CD4-positive, alpha-beta T cell treated with Interleukin-21 for 1 hour (primary cell): Measurements from ENCODE around the gene LAMTOR3.

Experiments used
- DNase-seq: peaks from one replicate; pipeline ENCODE4 v3.0.0-alpha.2; 2020

Gene LAMTOR3

DNA sequence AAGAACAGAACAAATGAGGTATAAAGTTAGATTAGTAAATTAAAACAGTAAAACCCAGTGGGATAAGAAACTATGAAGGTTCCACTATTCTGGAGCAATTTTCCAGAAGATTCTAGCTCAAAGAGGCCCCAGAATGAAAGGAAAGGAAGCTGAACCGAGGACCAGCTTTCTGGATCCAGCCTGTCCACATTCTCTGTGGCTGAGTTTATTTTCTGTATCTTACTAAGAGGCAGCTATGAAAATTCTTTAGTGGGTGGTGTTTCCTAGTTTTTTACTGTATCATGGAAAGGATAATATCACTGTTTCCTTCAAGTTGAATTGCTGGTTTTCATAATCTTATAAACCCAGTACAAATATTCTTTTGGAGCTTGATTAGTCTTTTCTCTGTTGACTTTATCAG lies 65.8 kb downstream of the LAMTOR3 start:
- DNase-seq: no peak
